Mammary epithelial cell (primary cell): ENCODE data around the gene RFX7.

ENCODE experiments used
- CTCF ChIP-seq, 2 donors: IDR thresholded peaks in 1 of 2; conservative IDR thresholded peaks in 1 of 2; 2 replicates each; pipeline ENCODE4 v1.5.1; 2011 to 2012; ENCODE audit warnings: inconsistent platforms in 2 of 2, low read length in 2 of 2, mild to moderate bottlenecking in 2 of 2, control low read depth in 1 of 2, low read depth in 1 of 2; ENCODE audit not compliant: insufficient read depth in 1 of 2; ENCODE audit errors: extremely low read depth in 1 of 2
- EZH2 ChIP-seq: IDR thresholded peaks from 2 replicates; pipeline ENCODE4 v1.6.1; 2012; ENCODE audit warnings: low read length, inconsistent platforms, borderline replicate concordance

DNA sequence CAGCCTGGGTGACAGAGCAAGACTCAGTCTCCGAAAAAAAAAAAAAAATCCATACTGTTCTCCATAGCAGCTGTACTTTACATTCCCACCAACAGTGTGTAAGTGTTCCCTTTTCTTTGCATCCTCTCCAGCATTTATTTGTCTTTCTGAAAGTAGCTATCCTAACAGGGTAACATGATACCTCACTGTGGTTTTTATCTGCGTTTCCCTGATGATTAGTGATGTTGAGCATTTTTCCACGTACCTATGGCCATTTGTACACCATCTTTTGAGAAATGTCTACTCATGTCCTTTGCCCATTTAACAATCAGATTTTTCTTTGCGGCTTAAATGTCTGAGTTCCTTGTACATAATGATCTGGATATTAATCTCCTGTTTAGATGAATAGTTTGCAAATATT, 119.3 kb downstream of the RFX7 start:
- no peak for TF ChIP-seq CTCF (conservative IDR thresholded peaks at IDR 0.05 in 1 of 2, IDR thresholded peaks at IDR 0.05 in 1 of 2; ENCODE audit: extremely low read depth in 1 of 2, insufficient read depth in 1 of 2, low read depth in 1 of 2, low read length in 2 of 2)
- no peak for TF ChIP-seq EZH2
